PC-3 (cell line): Measurements from ENCODE around the gene KRTAP10-5. TPM values are rescaled to one million over a fixed set of nuclear protein-coding genes. Genes with fewer than 3 reads are reported as not detected.

Experiments used
- ATAC-seq: fragments of 200-7000 bp; cut with Tn5 transposase; 2 replicates; pipeline ENCODE4 v1.9.1; 2020; ENCODE audit warnings: mild to moderate bottlenecking, moderate library complexity
- BruUV-seq: library from RNA; stranded (reverse); fragments of 400-500 nt; replicated peaks from 2 replicates; lab custom pipeline; 2021; lab: Mats Ljungman, UMichigan
- CTCF ChIA-PET: fragments of 300-600 bp; sonication (Branson Sonifier 250); formaldehyde crosslinking; loops from one replicate; lab custom pipeline; 2022; ENCODE audit warnings: antibody characterized with exemption; lab: Charles Lee
- POLR2A ChIA-PET: fragments of 300-600 bp; sonication (Branson Sonifier 250); formaldehyde crosslinking; loops from one replicate; lab custom pipeline; 2022; ENCODE audit warnings: antibody characterized with exemption; ENCODE audit not compliant: unreplicated experiment; lab: Charles Lee
- DNase-seq: peaks from one replicate; pipeline ENCODE4 v3.0.0-alpha.2; 2015
- H2AFZ ChIP-seq: fragments of 300-600 bp; sonication (generic); 2 replicates; pipeline ENCODE4 v1.6.0; 2016; ENCODE audit warnings: antibody characterized with exemption, low read length
- H3F3A ChIP-seq: fragments of 300-600 bp; sonication (generic); one replicate; pipeline ENCODE4 v1.6.0; 2017; ENCODE audit warnings: antibody characterized with exemption, low read length, control low read depth, mild to moderate bottlenecking; ENCODE audit not compliant: unreplicated experiment
- H3K27ac ChIP-seq: fragments of 300-600 bp; sonication (generic); 2 replicates; pipeline ENCODE4 v1.5.1; 2016; ENCODE audit warnings: mild to moderate bottlenecking, low read length
- H3K27me3 ChIP-seq: fragments of 300-600 bp; sonication (generic); 2 replicates; pipeline ENCODE4 v1.6.1; 2016; ENCODE audit warnings: low read length, mixed read lengths
- H3K36me3 ChIP-seq: fragments of 300-600 bp; sonication (generic); 2 replicates; pipeline ENCODE4 v1.6.1; 2016; ENCODE audit warnings: low read depth, mixed run types, low read length, mixed read lengths
- H3K4me1 ChIP-seq: fragments of 300-600 bp; sonication (generic); 2 replicates; pipeline ENCODE4 v1.5.1; 2016; ENCODE audit warnings: low read length; ENCODE audit not compliant: insufficient read depth
- H3K4me2 ChIP-seq: fragments of 300-600 bp; sonication (generic); 2 replicates; pipeline ENCODE4 v1.6.0; 2016; ENCODE audit warnings: low read length
- H3K4me3 ChIP-seq: fragments of 300-600 bp; sonication (generic); 2 replicates; pipeline ENCODE4 v1.5.1; 2016; ENCODE audit warnings: mild to moderate bottlenecking, low read length, mixed read lengths
- H3K79me2 ChIP-seq: fragments of 300-600 bp; sonication (generic); 2 replicates; pipeline ENCODE4 v1.6.1; 2017; ENCODE audit warnings: low read length, mixed read lengths
- H3K9ac ChIP-seq: fragments of 300-600 bp; sonication (generic); 2 replicates; pipeline ENCODE4 v1.6.0; 2016; ENCODE audit warnings: mild to moderate bottlenecking, low read length
- H3K9me2 ChIP-seq: fragments of 300-600 bp; sonication (generic); replicated peaks from 2 replicates; pipeline ENCODE4 v1.6.1; 2016; ENCODE audit warnings: mixed run types, low read length, mixed read lengths
- H3K9me3 ChIP-seq: fragments of 300-600 bp; sonication (generic); 2 replicates; pipeline ENCODE4 v1.6.1; 2016; ENCODE audit warnings: low read length, mixed read lengths
- H4K20me1 ChIP-seq: fragments of 300-600 bp; sonication (generic); 2 replicates; pipeline ENCODE4 v1.6.1; 2016; ENCODE audit warnings: low read length, mixed read lengths
- EZH2 ChIP-seq: fragments of 300-600 bp; sonication (generic); IDR thresholded peaks from one replicate; pipeline ENCODE4 v1.6.1; 2017; ENCODE audit warnings: antibody characterized with exemption, mild to moderate bottlenecking, low read length; ENCODE audit not compliant: unreplicated experiment
- EZH2phosphoT487 ChIP-seq: fragments of 300-600 bp; sonication (generic); IDR thresholded peaks from 2 replicates; pipeline ENCODE4 v1.6.1; 2018; ENCODE audit warnings: mild to moderate bottlenecking, antibody characterized with exemption, low read length, borderline replicate concordance
- intact Hi-C: fragments of 100-400 bp; cut with micrococcal nuclease; formaldehyde crosslinking; loops from 2 replicates; pipeline ENCODE4 v1.9.0; 2023
- total RNA-seq: library from RNA; depleted of rRNA; stranded (reverse); fragments of >200 nt; gene quantifications from 2 replicates; pipeline ENCODE4 v1.2.3, GENCODE V29; 2014
- TF ChIP-seq, protein P1 (sequence below): fragments of 300-600 bp; sonication (generic); conservative IDR thresholded peaks from 2 replicates; pipeline ENCODE4 v1.5.1; 2017; ENCODE audit warnings: antibody characterized with exemption, low read depth, mild to moderate bottlenecking, low read length

Gene KRTAP10-5
- total RNA-seq, 1 experiment from 2014 or later = not detected

GRCh38 chr21:44614161-44614631 lies 33.8 kb upstream of the KRTAP10-5 start:
- H3K27me3 ChIP-seq = no peaks in the 10 kb centered on the region
- no peak for ATAC-seq
- POLR2A ChIA-PET = no interaction called here

DNA sequence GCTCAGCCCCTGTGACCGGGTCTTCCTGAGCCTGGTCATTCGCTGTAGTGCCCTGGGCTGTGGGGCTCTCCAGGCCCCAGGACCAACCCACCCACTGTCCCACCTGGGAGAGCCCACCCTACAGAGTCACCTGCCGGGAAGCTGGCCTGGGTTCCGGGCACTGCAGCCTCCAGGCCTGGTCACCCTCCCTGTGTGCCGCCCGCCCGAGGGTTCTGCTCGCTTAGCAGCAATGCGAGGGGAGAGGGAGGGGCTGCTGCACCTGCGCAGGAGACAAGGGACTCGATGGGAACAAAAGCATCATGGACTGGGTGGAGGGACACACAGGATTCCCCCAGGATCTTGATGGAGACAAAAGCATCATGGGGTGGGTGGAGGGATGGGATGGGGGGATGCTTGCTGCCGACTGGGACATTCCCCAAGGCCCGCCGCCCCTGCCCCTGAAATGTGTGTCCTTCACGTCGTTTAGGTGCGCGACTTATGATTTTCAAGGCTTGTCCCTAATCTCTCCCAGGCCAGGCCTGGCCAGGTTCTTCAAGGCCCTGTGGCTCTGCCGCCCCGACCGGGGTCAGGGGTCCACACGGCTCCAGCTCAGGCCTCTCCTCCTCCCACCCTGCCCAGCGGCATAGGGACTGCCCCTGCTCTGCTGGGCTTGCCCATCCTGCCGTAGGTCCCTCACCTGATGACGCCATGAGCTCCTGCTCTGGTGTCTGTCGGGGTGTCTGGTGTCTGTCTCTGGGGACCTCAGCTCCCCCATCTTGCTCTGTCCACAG lies 33.2 kb upstream of the KRTAP10-5 start:
- Histone ChIP-seq H4K20me1 (no peaks in the 10 kb centered on the region), H3K36me3 (no peaks in the 10 kb centered on the region), H3K4me1 (no peaks in the 10 kb centered on the region), H3F3A (no peaks in the 10 kb centered on the region), H3K4me2 (no peak overlapping the region), H3K27ac (no peak overlapping the region), H3K27me3 (no peaks in the 10 kb centered on the region), H3K79me2 (no peaks in the 10 kb centered on the region), H3K9me2 (no peaks in the 10 kb centered on the region), H3K9me3 (0 out of 2 replicates have a peak, but pooled peaks cover 3% of the 10 kb centered on the region), H2AFZ (no peak overlapping the region), H3K4me3 (no peak overlapping the region), H3K9ac (no peak overlapping the region)
- POLR2A ChIA-PET = no interaction called here
- intact Hi-C loops = no loop called here
- ATAC-seq (no peak), DNase-seq (no peak)
- TF ChIP-seq EZH2 = no peak
- no peak for TF ChIP-seq EZH2phosphoT487
- TF ChIP-seq, protein P1, sequence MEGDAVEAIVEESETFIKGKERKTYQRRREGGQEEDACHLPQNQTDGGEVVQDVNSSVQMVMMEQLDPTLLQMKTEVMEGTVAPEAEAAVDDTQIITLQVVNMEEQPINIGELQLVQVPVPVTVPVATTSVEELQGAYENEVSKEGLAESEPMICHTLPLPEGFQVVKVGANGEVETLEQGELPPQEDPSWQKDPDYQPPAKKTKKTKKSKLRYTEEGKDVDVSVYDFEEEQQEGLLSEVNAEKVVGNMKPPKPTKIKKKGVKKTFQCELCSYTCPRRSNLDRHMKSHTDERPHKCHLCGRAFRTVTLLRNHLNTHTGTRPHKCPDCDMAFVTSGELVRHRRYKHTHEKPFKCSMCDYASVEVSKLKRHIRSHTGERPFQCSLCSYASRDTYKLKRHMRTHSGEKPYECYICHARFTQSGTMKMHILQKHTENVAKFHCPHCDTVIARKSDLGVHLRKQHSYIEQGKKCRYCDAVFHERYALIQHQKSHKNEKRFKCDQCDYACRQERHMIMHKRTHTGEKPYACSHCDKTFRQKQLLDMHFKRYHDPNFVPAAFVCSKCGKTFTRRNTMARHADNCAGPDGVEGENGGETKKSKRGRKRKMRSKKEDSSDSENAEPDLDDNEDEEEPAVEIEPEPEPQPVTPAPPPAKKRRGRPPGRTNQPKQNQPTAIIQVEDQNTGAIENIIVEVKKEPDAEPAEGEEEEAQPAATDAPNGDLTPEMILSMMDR = no peak
- BruUV-seq = no TSS peak
- CTCF ChIA-PET = no interaction called here

More at GRCh38 chr21:44614161-44614631, 33.8 kb upstream of the KRTAP10-5 start:
- H3K9me2 ChIP-seq = no peaks in the 10 kb centered on the region
- no peaks in the 10 kb centered on the region for H3K4me1 ChIP-seq
- no peaks in the 10 kb centered on the region for H3K79me2 ChIP-seq
- H3K9ac ChIP-seq = no peak overlapping the region
- no peaks in the 10 kb centered on the region for H4K20me1 ChIP-seq
- intact Hi-C loops = no loop called here
- H3K4me2 ChIP-seq = no peak overlapping the region
- H3K4me3 ChIP-seq = no peak overlapping the region
- no peak for DNase-seq
- no peak overlapping the region for H3K27ac ChIP-seq
- TF ChIP-seq, protein P1 = no peak
- no TSS peak for BruUV-seq
- H3K9me3 ChIP-seq = 0 out of 2 replicates have a peak, but pooled peaks cover 3% of the 10 kb centered on the region
- no peak overlapping the region for H2AFZ ChIP-seq
- CTCF ChIA-PET = no interaction called here
- H3F3A ChIP-seq = no peaks in the 10 kb centered on the region
- H3K36me3 ChIP-seq = no peaks in the 10 kb centered on the region

GRCh38 chr21:44612669-44613229 lies 32.3 kb upstream of the KRTAP10-5 start:
- Histone ChIP-seq H3K4me1 (no peaks in the 10 kb centered on the region), H2AFZ (no peak overlapping the region), H3K9me2 (no peaks in the 10 kb centered on the region), H3K4me2 (no peak overlapping the region), H3K9me3 (0 out of 2 replicates have a peak, but pooled peaks cover 3% of the 10 kb centered on the region), H3K27ac (no peak overlapping the region), H3K4me3 (no peak overlapping the region), H3K9ac (no peak overlapping the region), H3F3A (no peaks in the 10 kb centered on the region), H3K36me3 (no peaks in the 10 kb centered on the region), H3K79me2 (no peaks in the 10 kb centered on the region), H4K20me1 (no peaks in the 10 kb centered on the region), H3K27me3 (no peaks in the 10 kb centered on the region)
- ATAC-seq = no peak
- intact Hi-C loops = no loop called here
- TF ChIP-seq, protein P1 = no peak
- TF ChIP-seq EZH2 (no peak), EZH2phosphoT487 (no peak)
- no TSS peak for BruUV-seq
- CTCF ChIA-PET = no interaction called here
- POLR2A ChIA-PET = no interaction called here
- DNase-seq = no peak
